GM12801 (cell line): Measurements from ENCODE around the gene JAK1.

ENCODE experiments used
- CTCF ChIP-seq: IDR thresholded peaks from one replicate; pipeline ENCODE4 v1.5.1; 2011; ENCODE audit warnings: control low read depth; ENCODE audit not compliant: insufficient read length; ENCODE audit errors: extremely low read depth

The JAK1 gene

GRCh38 chr1:64844609-64845008 lies 121.7 kb downstream of the JAK1 start:
- no peak for TF ChIP-seq CTCF

GRCh38 chr1:64844175-64844574 lies 122.2 kb downstream of the JAK1 start:
- no peak for TF ChIP-seq CTCF

- TF ChIP-seq CTCF: no peak
Measured at GRCh38 chr1:64843675-64844074, 122.7 kb downstream of the JAK1 start.

- no peak for TF ChIP-seq CTCF
Measured at GRCh38 chr1:64842224-64842623, 124.1 kb downstream of the JAK1 start.

GRCh38 chr1:64841330-64842065 lies 124.9 kb downstream of the JAK1 start:
- no peak for TF ChIP-seq CTCF

- no peak for TF ChIP-seq CTCF
Measured at GRCh38 chr1:64839732-64840405, 126.5 kb downstream of the JAK1 start.

GRCh38 chr1:64839261-64839660 lies 127.1 kb downstream of the JAK1 start:
- no peak for TF ChIP-seq CTCF
